ENCODE results near the gene M1AP.

M1AP gene

GRCh38 chr2:74648009-74648443 lies at the start of gene M1AP:
TSS of gene M1AP (minus strand) at chr2:74648330. CDS start at chr2:74640275, 8,055 bp downstream.
- no peak for DNase-seq (ENCODE audit: low read depth in 2 of 2)

GRCh38 chr2:74696829-74697228 lies 48.7 kb upstream of the M1AP start:
- DNase-seq (ENCODE audit: low read depth in 2 of 2), result peak; percentile 32 to 48

GRCh38 chr2:74695663-74696062 lies 47.5 kb upstream of the M1AP start:
- DNase-seq (ENCODE audit: low read depth in 2 of 2), result no peak

- DNase-seq (ENCODE audit: low read depth in 2 of 2), result no peak
These were observed 46.2 kb upstream of the M1AP start for GRCh38 chr2:74694281-74694680.

- no peak for DNase-seq (ENCODE audit: low read depth in 2 of 2)
These were observed 45.5 kb upstream of the M1AP start for GRCh38 chr2:74693668-74694067.

GRCh38 chr2:74693213-74693612 lies 45.1 kb upstream of the M1AP start:
- DNase-seq (ENCODE audit: low read depth in 2 of 2), result no peak

GRCh38 chr2:74691929-74692328 lies 43.8 kb upstream of the M1AP start:
- no peak for DNase-seq (ENCODE audit: low read depth in 2 of 2)

- peak; percentile 25 to 39 for DNase-seq (ENCODE audit: low read depth in 2 of 2)
These were observed 42.4 kb upstream of the M1AP start for GRCh38 chr2:74690571-74690970.

GRCh38 chr2:74689671-74690070 lies 41.5 kb upstream of the M1AP start:
- no peak for DNase-seq (ENCODE audit: low read depth in 2 of 2)

GRCh38 chr2:74688881-74689280 lies 40.8 kb upstream of the M1AP start:
- DNase-seq (ENCODE audit: low read depth in 2 of 2), result no peak

GRCh38 chr2:74685408-74685807 lies 37.3 kb upstream of the M1AP start:
- DNase-seq (ENCODE audit: low read depth in 2 of 2), result no peak

- DNase-seq (ENCODE audit: low read depth in 2 of 2), result no peak
These were observed 34.4 kb upstream of the M1AP start for GRCh38 chr2:74682501-74682900.

GRCh38 chr2:74679615-74680014 lies 31.5 kb upstream of the M1AP start:
- no peak for DNase-seq (ENCODE audit: low read depth in 2 of 2)

- no peak for DNase-seq (ENCODE audit: low read depth in 2 of 2)
These were observed 28.2 kb upstream of the M1AP start for GRCh38 chr2:74676331-74676730.

- no peak for DNase-seq (ENCODE audit: low read depth in 2 of 2)
These were observed 27.0 kb upstream of the M1AP start for GRCh38 chr2:74675090-74675489.

- DNase-seq (ENCODE audit: low read depth in 2 of 2), result no peak
These were observed 25.8 kb upstream of the M1AP start for GRCh38 chr2:74673826-74674528.

GRCh38 chr2:74671479-74671878 lies 23.3 kb upstream of the M1AP start:
- DNase-seq (ENCODE audit: low read depth in 2 of 2), result peak in 1 of 2 experiments; percentile 4

- DNase-seq (ENCODE audit: low read depth in 2 of 2), result no peak
These were observed 22.1 kb upstream of the M1AP start for GRCh38 chr2:74670263-74670662.

- DNase-seq (ENCODE audit: low read depth in 2 of 2), result no peak
These were observed 20.0 kb upstream of the M1AP start for GRCh38 chr2:74668087-74668486.

GRCh38 chr2:74659462-74659861 lies 11.3 kb upstream of the M1AP start:
- DNase-seq (ENCODE audit: low read depth in 2 of 2), result no peak

GRCh38 chr2:74658516-74658915 lies 10.4 kb upstream of the M1AP start:
- DNase-seq (ENCODE audit: low read depth in 2 of 2), result peak; percentile 44

GRCh38 chr2:74655579-74655978 lies 7.4 kb upstream of the M1AP start:
- no peak for DNase-seq (ENCODE audit: low read depth in 2 of 2)

- peak; percentile 84 to 85 for DNase-seq (ENCODE audit: low read depth in 2 of 2)
These were observed 6.1 kb upstream of the M1AP start, which contains the start of gene SEMA4F for GRCh38 chr2:74653985-74654882. TSS of gene SEMA4F (plus strand) at chr2:74654247. CDS start at chr2:74654377, 130 bp downstream.

Measured in fibroblast of skin of left quadriceps (primary cell).